Inflammatory macrophage treated with lipopolysaccharide for 4 hours (primary cell): Measurements from ENCODE around the gene MIB1.

Experiments
- DNase-seq: peaks from one replicate; pipeline ENCODE4 v3.0.0-alpha.2; 2020

MIB1 gene

GRCh38 chr18:21900605-21901352 is 160.2 kb downstream of the MIB1 start:
- no peak for DNase-seq

- DNase-seq: no peak
These were observed 160.9 kb downstream of the MIB1 start for GRCh38 chr18:21901423-21901945.

- DNase-seq: no peak
These were observed 163.1 kb downstream of the MIB1 start for GRCh38 chr18:21903709-21904108.

- DNase-seq: no peak
These were observed 164.3 kb downstream of the MIB1 start for GRCh38 chr18:21904856-21905255.

GRCh38 chr18:21907451-21907850 is 166.9 kb downstream of the MIB1 start:
- DNase-seq: no peak

- DNase-seq: no peak
These were observed 168.1 kb downstream of the MIB1 start for GRCh38 chr18:21908711-21909110.

GRCh38 chr18:21910906-21911305 is 170.3 kb downstream of the MIB1 start:
- no peak for DNase-seq

GRCh38 chr18:21911551-21911950 is 171.0 kb downstream of the MIB1 start:
- DNase-seq: no peak

GRCh38 chr18:21912339-21913239 is 172.0 kb downstream of the MIB1 start:
- DNase-seq: no peak

GRCh38 chr18:21914739-21915319 is 174.2 kb downstream of the MIB1 start:
- no peak for DNase-seq

GRCh38 chr18:21915546-21915945 is 175.0 kb downstream of the MIB1 start:
- no peak for DNase-seq

GRCh38 chr18:21916594-21916993 is 176.0 kb downstream of the MIB1 start:
- DNase-seq: no peak

GRCh38 chr18:21918693-21919092 is 178.1 kb downstream of the MIB1 start:
- DNase-seq: no peak
